ENCODE results near the gene KIAA1755.

The KIAA1755 gene

DNA sequence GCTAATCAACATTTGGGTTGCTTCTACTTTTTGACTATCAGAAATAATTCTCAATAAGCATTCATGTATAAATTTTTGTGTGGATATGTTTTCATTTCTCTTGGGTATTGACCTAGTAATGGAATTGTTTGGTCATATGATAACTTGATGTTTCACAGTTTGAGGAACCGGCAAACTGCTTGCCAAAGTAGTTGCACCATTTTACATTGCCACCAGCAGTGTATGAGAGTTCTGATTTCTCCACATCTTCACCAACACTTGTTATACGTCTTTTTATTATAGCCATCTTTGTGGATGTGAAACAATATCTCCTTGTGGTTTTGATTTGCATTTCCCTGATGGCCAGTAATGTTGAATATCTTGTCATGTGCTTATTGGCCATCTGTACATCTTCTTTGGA lies 52.9 kb downstream of the KIAA1755 start:
- TF ChIP-seq, protein P1, sequence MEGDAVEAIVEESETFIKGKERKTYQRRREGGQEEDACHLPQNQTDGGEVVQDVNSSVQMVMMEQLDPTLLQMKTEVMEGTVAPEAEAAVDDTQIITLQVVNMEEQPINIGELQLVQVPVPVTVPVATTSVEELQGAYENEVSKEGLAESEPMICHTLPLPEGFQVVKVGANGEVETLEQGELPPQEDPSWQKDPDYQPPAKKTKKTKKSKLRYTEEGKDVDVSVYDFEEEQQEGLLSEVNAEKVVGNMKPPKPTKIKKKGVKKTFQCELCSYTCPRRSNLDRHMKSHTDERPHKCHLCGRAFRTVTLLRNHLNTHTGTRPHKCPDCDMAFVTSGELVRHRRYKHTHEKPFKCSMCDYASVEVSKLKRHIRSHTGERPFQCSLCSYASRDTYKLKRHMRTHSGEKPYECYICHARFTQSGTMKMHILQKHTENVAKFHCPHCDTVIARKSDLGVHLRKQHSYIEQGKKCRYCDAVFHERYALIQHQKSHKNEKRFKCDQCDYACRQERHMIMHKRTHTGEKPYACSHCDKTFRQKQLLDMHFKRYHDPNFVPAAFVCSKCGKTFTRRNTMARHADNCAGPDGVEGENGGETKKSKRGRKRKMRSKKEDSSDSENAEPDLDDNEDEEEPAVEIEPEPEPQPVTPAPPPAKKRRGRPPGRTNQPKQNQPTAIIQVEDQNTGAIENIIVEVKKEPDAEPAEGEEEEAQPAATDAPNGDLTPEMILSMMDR (conservative IDR thresholded peaks at IDR 0.05; ENCODE audit: control insufficient read depth, insufficient read depth, low read depth, low read length): no peak
- no peak for DNase-seq (ENCODE audit: low read depth)
- no peak overlapping the region for H3K4me3 ChIP-seq (ENCODE audit: control insufficient read depth, low read depth, low read length)

DNA sequence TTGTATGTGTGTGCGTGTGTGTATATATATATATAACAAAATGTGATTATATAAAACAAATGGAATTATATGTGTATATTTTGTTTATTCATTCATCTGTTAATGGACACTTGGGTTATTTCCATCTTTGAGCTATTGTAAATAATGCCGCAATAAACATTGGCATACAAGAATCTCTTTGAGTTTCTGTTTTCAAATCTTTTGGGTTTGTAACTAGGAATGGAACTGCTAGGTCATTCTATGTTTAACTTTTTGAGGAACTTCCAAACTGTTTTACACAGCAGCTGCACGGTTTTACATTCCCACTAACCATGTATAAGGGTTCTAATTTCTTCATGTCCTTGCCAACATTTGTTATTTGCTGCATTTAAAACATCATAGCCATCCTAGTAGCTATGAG lies 55.5 kb downstream of the KIAA1755 start:
- no peak overlapping the region for H3K4me3 ChIP-seq (ENCODE audit: control insufficient read depth, low read depth, low read length)
- TF ChIP-seq, protein P1 (conservative IDR thresholded peaks at IDR 0.05; ENCODE audit: control insufficient read depth, insufficient read depth, low read depth, low read length): no peak
- DNase-seq (ENCODE audit: low read depth): no peak

DNA sequence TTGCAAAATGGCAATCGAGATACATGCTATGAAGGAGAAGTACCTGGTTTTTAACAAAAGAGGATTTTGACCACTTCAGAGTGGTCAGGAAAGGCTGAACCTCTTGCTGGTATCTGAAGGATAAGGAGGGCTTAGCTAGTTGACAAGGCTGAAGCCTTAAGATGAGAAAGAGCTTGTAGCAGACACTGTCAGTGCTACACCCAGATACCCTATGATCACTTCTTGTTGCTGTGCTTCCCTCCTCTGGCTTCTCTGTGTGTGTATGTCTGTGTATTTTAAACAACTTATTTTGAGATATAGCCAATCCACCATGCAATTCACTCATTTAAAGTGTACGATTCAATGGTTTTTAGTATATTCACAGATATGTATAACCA lies 56.6 kb downstream of the KIAA1755 start:
- no peak for DNase-seq (ENCODE audit: low read depth)
- H3K4me3 ChIP-seq (ENCODE audit: control insufficient read depth, low read depth, low read length): no peak overlapping the region
- TF ChIP-seq, protein P1 (conservative IDR thresholded peaks at IDR 0.05; ENCODE audit: control insufficient read depth, insufficient read depth, low read depth, low read length): no peak

DNA sequence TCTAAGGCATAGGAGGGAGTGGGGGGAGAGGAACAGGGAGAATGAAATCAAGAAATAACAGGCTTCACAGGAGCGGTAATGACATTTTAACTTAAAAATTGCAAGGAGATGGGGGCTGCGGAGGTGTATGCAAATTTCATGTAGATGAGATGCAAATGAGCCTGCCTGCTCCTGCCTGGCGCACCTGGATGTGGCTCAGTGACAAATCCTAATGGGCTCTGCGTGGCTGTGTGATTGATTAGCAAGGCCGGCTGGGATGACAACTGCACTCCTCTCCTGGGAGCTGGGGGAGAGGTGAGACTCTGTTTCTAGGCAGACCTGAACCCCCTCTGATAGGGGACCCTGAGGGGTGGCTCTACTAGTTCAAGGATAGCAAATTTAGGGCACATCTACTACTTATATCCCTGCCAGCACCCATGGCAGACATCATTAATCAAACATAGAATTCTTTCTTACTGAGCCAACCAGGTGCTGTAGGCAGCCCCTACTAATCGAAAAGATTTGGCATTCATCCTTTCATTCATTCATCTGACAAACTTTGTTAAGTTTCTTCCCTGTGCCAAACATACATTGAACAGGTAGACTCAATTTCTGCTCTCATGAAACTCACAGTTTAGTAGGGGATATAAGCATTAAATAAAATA lies 57.1 kb downstream of the KIAA1755 start:
- TF ChIP-seq, protein P1 (conservative IDR thresholded peaks at IDR 0.05; ENCODE audit: control insufficient read depth, insufficient read depth, low read depth, low read length): no peak

DNA sequence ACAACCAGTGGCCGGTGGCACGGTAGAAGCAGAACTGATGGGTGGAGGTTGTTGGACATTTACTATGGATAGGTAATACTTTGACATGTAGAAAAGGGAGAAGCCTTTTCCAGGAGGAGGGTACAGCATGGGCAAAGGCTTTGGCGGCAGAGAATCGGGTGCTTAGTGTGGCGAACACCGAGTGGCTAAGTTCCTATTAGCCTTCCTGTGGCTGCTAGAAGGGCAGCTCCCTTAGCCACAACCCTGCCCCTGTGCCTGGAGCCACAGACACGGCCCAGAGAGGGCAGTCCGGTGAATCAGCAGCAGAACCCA lies 57.6 kb downstream of the KIAA1755 start:
- TF ChIP-seq, protein P1 (conservative IDR thresholded peaks at IDR 0.05; ENCODE audit: control insufficient read depth, insufficient read depth, low read depth, low read length): no peak
- DNase-seq (ENCODE audit: low read depth): no peak
- H3K4me3 ChIP-seq (ENCODE audit: control insufficient read depth, low read depth, low read length): no peak overlapping the region

More for the DNA sequence above, 57.1 kb downstream of the KIAA1755 start:
- H3K4me3 ChIP-seq (ENCODE audit: control insufficient read depth, low read depth, low read length): no peak overlapping the region
- no peak for DNase-seq (ENCODE audit: low read depth)

DNA sequence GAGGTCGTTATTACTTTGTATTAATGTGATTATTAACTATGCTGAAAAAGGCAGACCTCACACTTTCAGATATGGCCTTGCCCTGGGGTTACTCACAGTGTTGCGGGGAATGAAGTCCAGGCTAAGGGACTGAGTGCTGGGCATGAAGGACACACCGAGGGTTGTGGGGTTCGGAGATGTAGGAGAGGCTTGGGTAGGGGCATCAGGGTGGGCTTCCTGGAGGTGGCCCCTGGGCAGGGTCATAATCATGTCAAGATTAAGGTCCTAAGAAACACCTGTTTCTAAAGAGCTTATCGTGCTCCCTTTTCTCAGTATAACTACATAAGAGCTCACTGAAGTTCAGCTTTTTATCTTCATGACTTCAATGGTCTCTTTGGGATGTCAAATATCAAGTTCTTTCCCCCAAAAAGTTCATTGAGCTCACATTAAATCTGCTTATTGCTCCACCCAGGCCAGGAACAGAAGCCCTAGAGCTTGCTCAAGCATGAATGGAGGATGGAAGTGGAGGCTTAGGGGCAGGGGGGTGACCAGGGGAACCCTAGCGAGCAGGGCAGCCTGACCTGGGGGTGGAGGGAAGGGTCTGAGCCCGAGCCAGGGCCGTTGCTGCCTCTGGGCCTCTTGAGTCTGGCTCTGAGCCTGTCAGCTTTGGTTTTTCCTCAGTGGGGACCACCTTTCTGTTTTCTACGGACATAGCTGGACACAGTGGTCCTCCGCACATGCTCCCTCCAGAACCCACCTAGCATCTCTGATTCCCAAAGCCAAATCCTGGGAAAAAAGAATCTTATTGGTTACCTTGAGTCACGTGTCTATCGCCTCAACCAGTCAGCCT lies 58.2 kb downstream of the KIAA1755 start:
- no peak overlapping the region for H3K4me3 ChIP-seq (ENCODE audit: control insufficient read depth, low read depth, low read length)
- DNase-seq (ENCODE audit: low read depth): no peak
- TF ChIP-seq, protein P1 (conservative IDR thresholded peaks at IDR 0.05; ENCODE audit: control insufficient read depth, insufficient read depth, low read depth, low read length): no peak
